ENCODE measurements around the gene SEC24B. TPM values are rescaled to one million over a fixed set of nuclear protein-coding genes. Genes with fewer than 3 reads are reported as not detected.

Gene SEC24B
- total RNA-seq, 1 donor from 2014 or later: 34.6 TPM

- no peak for DNase-seq (ENCODE audit: extremely low spot score, unreplicated experiment)
- Mint-ChIP-seq H3K9me3 (ENCODE audit: unreplicated experiment) (no peaks in the 10 kb centered on the region), H3K4me1 (ENCODE audit: unreplicated experiment) (peaks cover 15% of the 10 kb centered on the region), H3K4me3 (ENCODE audit: unreplicated experiment) (no peak overlapping the region), H3K36me3 (ENCODE audit: unreplicated experiment) (peaks cover 13% of the 10 kb centered on the region), H3K27me3 (ENCODE audit: unreplicated experiment) (no peaks in the 10 kb centered on the region), H3K27ac (ENCODE audit: unreplicated experiment) (no peak overlapping the region)
- no peak for TF ChIP-seq CTCF (IDR thresholded peaks at IDR 0.05)
Observed at GRCh38 chr4:109429545-109429944, 4.1 kb upstream of the SEC24B start.

- Mint-ChIP-seq H3K4me1 (ENCODE audit: unreplicated experiment) (peaks cover 40% of the 10 kb centered on the region), H3K9me3 (ENCODE audit: unreplicated experiment) (no peaks in the 10 kb centered on the region), H3K27ac (ENCODE audit: unreplicated experiment) (peak overlapping the region; percentile 94), H3K36me3 (ENCODE audit: unreplicated experiment) (peaks cover 13% of the 10 kb centered on the region), H3K4me3 (ENCODE audit: unreplicated experiment) (peak overlapping the region; percentile 82), H3K27me3 (ENCODE audit: unreplicated experiment) (no peaks in the 10 kb centered on the region)
- no peak for DNase-seq (ENCODE audit: extremely low spot score, unreplicated experiment)
- TF ChIP-seq CTCF (IDR thresholded peaks at IDR 0.05): no peak
Observed at GRCh38 chr4:109432203-109432602, 1.4 kb upstream of the SEC24B start.

GRCh38 chr4:109432696-109433095 lies 919 bp upstream of the SEC24B start:
- Mint-ChIP-seq H3K27me3 (ENCODE audit: unreplicated experiment) (no peaks in the 10 kb centered on the region), H3K36me3 (ENCODE audit: unreplicated experiment) (peaks cover 13% of the 10 kb centered on the region), H3K4me1 (ENCODE audit: unreplicated experiment) (peaks cover 41% of the 10 kb centered on the region), H3K4me3 (ENCODE audit: unreplicated experiment) (peak overlapping the region; percentile 82), H3K9me3 (ENCODE audit: unreplicated experiment) (no peaks in the 10 kb centered on the region), H3K27ac (ENCODE audit: unreplicated experiment) (peak overlapping the region; percentile 94)
- TF ChIP-seq CTCF (IDR thresholded peaks at IDR 0.05): no peak
- no peak for DNase-seq (ENCODE audit: extremely low spot score, unreplicated experiment)

- H3K27me3 Mint-ChIP-seq (ENCODE audit: unreplicated experiment): no peaks in the 10 kb centered on the region
- peaks cover 13% of the 10 kb centered on the region for H3K36me3 Mint-ChIP-seq (ENCODE audit: unreplicated experiment)
- peaks cover 56% of the 10 kb centered on the region for H3K4me1 Mint-ChIP-seq (ENCODE audit: unreplicated experiment)
- no peak for TF ChIP-seq CTCF (IDR thresholded peaks at IDR 0.05)
- peak overlapping the region; percentile 81 for H3K4me3 Mint-ChIP-seq (ENCODE audit: unreplicated experiment)
- peak overlapping the region; percentile 84 for H3K27ac Mint-ChIP-seq (ENCODE audit: unreplicated experiment)
- DNase-seq (ENCODE audit: extremely low spot score, unreplicated experiment): no peak
- H3K9me3 Mint-ChIP-seq (ENCODE audit: unreplicated experiment): no peaks in the 10 kb centered on the region
Observed at GRCh38 chr4:109434007-109434971, 674 bp downstream of the SEC24B start.

GRCh38 chr4:109435635-109436034 lies 2.0 kb downstream of the SEC24B start:
- Mint-ChIP-seq H3K27ac (ENCODE audit: unreplicated experiment) (peak overlapping the region; percentile 84), H3K27me3 (ENCODE audit: unreplicated experiment) (no peaks in the 10 kb centered on the region), H3K36me3 (ENCODE audit: unreplicated experiment) (peaks cover 5% of the 10 kb centered on the region), H3K4me3 (ENCODE audit: unreplicated experiment) (peak overlapping the region; percentile 81), H3K4me1 (ENCODE audit: unreplicated experiment) (peaks cover 61% of the 10 kb centered on the region), H3K9me3 (ENCODE audit: unreplicated experiment) (no peaks in the 10 kb centered on the region)
- no peak for TF ChIP-seq CTCF (IDR thresholded peaks at IDR 0.05)
- DNase-seq (ENCODE audit: extremely low spot score, unreplicated experiment): no peak

Measured in osteocyte (in vitro differentiated cells).